Astrocyte of the hippocampus (primary cell): Measurements from ENCODE around the gene BTBD1.

Experiments
- DNase-seq: peaks from one replicate; pipeline ENCODE4 v3.0.0; 2011; ENCODE audit warnings: low read depth, low spot score

The BTBD1 gene

DNA sequence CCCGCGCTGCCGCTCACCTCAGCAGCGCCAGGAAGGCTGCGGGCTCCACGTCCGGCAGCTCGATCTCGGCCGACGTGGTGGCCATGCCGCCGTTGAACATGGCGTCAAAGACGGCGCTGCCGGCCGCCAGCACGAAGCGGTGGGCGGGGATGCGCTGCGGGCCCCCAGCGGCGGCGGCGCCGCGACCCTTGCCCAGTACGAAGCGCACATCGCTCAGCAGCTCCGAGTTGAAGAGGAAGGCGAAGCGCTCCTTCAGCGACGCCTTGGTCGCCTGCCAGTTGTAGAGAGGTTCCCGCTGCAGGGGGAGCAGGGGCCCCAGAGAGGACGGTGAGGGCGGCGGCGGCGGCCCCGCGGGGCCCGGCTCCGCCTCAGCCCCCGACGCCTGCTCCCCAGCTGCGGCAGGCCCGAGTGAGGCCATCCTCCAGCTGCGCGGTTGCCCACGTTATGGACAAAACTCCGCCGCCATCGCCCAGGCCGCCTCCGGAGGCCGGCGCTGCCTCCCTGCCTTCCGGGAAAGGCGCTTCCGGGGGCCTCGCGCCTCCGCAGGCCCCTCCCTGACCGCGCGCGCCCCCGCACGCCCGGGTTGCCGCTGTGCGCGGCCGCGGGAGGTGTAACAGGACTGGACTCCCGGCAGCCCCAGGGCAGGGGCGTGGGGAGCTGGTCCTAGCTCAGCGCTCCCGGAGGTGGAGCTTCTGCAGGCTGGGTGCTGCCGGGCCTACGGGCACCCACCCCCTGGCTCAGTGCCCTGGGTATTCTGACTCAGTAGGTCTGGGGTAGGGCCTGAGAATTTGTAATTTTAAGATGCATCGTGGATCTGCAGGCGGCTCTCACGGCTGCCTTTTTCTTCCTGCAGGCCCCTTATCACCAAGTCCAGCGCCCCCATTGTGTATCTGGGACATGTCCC, at the start of gene BTBD1:
BTBD1 (minus strand) TSS at position 519 of the 904 bp plus-strand sequence; CDS start at position 418, 101 bp downstream.
- peak; percentile 98 for DNase-seq

DNA sequence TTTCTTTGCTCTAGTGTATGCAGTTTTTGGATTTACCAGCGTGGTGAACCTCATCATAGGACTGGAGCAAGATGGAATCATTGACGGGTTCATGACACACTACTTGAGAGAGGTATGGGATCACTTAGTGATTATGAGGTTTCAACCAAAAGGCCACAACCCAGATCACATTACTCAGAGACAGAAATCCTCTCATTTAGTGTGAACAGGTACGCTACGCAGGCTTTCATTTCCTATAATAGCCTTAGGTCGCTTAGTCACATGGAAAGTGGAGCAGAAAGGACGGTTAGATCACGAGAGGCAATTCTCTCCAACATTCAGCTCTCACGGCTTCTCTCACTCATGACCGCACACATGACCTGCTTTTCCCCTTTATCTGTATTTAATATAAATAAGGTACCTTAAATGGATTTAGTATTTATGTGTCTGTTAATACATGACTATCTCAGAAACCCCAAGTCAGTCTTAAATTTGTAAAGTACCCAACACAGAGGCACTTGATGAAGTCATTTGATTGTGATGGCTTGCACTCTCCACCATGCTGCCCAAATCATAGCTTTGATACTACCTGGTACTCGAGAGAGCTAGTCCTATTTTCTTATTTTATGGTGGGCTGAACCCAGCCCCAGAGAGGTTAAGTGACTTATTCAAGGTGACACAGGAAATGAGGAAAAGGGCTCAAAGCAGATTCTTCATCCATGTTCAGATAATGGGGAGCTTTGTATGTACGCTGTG, 48.9 kb upstream of the BTBD1 start:
- no peak for DNase-seq

DNA sequence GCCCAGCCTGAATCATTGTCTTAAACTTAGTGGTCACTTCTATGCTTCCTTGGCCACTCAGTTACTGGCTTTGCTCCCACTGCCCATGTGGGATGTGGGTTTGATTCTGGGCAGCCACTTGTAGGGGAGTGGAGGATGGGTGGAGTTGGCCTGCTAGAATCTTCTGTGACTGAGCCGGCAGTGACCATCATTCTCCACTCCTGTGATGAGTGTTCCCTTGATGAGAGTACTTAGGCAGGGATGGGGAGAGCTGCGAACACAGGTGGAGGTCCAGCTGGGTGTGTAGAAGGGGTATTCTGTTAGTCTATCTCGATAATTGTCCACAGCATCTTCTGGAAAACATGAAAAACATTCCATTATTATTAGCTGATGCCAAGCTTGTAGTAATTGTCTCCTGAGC, 48.4 kb upstream of the BTBD1 start:
- no peak for DNase-seq

DNA sequence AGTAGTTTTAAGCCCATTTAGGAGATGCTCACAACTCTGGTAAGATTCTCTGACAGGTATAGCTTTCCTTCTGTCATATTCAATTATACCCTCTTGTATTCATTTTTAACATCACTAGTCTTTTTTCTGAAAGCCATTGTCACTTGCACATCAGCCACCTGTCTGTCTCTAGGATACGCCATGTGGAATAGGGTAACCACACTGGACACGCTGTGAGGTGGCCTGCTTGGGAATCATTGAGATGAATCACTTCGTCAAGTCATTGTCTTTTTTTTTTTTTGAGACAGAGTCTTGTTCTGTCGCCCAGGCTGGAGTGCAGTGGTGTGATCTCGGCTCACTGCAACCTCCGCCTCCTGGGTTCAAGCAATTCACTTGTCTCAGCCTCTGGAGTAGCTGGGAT, 47.8 kb upstream of the BTBD1 start:
- DNase-seq: no peak

DNA sequence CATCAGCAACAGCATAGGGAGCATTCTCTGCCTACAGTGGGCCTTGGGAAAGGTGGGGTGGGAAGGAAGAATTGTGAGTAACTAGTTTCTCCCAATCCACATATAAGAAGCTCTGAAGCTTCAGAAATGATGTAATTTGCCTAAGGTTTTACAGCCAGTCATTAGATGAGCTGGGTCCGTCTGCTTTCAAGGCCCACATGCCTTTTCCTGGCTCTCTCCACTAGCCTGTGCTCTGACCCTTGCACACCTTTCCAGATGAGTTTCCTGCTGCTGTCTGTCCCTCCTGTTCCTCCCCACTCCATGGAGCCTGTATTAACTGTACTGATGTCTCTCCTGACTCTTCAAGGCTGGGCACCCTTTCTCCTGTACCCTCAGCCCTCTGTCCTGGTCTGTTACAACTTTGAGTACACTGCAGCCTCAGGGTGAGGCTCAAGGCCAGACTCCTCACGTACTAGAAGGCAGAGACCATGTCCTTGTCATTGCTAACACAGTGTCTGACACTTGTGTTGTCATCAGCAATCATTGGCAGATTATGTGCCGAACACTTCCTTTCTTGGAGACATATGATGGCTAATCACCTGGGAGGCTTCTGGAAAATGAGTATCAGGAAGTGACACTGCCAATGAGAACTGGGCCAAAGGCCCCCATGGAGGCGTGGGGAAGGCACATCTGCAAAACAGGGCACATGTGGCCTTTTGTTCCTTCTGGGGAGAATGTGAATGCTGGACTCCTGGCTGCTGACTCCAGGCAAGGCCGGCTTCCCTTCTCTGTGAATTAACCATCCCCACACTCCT, 47.0 kb upstream of the BTBD1 start:
- no peak for DNase-seq

DNA sequence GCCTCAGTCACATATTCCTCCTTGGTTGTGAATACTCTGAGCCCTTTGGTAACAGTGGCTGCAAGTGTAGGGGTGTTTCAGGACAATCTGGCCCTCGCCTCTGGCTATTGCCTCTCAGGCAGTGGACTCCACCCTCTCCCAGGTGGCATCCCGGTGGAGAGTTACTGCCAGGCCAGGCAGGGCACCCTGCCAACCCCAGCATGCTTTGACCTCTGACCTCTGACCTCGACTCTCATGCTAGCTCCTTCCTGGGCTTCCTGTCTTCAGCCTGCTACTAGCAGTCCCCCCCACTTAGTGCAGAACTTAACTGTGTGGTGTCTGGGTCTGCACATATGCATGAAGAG, 45.9 kb upstream of the BTBD1 start:
- no peak for DNase-seq

DNA sequence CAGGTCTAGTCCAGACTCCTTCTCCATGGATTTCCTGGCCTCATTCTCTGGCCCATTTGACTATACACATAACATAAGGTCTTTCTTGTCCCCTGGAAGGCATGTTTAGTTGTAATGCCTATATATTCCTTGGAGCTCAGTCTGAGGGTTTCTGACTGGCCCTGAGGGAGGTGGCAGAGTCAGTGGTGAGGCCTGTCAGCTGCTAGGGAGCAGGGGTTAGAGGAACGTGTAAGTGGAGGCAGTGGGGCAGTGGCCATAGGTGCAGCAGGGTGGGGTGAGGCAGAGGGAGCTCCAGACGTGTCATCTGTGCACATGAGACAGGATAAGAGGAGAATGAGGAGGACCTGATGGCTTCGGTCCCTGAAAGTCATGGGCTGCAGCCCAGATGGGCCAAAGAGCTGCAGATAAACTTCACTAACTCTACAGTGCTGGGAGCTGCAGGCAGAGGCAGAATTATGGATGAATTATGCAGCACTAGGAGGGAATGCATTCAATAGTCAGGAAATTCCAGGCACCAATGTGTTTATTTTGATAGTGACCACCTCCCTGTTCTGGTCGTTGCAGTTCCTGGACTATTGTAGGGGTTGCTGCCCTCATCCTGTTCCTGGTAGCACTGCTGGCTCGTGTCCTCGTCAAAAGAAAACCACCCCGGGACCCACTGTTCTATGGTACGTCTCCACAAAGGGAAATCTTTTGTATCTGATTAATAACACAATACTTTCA, 45.3 kb upstream of the BTBD1 start:
- peak; percentile 85 for DNase-seq

DNA sequence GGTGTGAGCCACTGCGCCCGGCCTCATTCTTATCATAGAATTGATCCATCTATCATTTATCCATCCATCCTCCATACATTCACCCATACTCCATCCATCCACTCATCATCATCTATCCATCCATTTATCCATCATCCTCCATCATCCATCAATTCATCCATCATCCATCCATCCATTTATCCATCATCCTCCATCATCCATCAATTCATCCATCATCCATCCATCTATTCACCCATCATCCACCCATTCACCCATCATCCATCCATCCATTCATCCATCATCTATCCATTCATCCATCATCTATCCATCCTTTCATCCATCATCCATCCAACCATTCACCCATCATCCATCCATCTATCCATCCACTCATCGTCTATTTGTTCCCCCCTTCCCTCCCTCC, 44.1 kb upstream of the BTBD1 start:
- no peak for DNase-seq

DNA sequence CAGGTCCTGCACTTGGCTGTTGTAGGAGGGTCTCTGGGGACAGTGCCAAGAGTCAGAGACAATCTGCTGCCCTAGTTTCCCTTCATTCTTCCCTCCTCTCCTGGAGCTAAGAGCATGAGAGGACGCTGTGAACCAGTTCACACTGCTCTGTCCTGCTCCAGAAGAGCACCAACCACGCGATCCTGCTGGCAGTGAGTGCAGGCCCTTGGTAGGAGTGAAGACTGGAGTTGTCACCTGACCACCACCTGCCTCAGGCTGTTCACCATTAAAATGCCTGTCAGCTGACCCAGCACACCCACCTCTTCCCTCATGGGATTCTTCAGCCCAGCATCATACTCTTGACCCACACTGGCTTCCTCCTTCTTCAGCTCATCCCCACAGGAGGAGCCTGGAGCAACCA, 43.3 kb upstream of the BTBD1 start:
- DNase-seq: no peak

DNA sequence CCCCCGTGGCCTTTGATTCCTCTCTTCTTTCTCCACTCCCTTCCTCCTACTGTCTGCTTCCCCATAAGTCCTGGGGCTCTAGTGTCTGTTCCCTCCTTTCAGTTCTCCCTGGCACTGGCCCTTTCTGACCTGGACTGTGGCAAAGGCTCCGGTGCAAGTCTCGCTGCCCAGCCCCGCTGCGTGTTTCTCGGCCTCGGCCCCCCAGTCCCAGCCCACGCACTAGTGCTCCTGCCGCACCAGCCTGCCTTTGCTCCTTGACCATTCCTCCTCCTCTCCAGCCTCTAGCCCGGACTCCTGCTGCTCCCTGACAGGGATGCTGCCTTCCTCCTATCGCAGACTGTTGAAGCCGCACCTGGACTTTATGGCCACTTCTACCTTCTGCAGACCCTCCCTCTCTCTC, 42.5 kb upstream of the BTBD1 start:
- no peak for DNase-seq

DNA sequence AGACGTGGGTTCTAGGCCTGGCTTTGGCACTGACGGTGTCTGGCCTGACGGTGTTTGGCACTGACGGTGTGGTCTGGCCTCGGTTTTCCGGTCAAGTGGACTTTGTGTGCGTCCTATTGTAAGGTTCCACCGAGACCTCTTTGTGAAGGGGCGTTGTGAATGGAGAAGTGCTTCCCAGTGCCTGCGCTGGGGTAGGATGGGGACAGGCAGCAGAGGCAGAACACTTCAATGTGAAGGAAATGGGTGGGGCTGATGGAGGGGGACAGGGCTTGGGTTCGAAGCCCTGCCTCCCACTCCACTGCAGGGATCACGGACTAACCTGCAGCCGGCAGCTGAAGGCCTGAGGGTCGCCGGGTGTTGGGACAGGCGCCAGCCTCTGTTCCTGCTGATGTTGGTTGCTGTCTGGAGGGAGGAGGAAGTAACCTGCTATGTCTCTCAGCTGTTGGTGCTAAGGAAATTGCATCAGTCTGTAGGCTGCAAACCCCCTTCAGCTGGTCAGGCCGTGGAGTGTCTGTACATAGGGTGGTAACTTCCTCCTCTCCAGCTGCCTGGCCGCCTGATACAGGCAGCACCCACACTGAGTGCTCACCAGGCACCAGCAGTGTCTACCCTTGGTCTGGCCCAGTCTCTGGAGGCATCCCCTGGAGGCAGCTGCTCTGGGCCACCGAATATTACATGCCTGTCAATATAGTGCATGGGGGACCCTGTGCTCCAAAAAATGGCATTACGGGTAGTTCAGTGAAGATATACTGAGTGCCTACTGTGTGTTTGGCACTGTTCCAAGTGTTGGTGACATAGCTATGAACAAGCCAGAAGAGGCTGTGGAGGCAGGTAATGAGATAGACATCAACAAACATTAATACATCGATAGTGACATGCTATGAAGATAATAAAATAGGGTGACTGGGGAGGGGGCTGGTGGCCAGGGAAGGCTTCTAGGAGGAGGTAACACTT, 41.5 kb upstream of the BTBD1 start:
- no peak for DNase-seq

DNA sequence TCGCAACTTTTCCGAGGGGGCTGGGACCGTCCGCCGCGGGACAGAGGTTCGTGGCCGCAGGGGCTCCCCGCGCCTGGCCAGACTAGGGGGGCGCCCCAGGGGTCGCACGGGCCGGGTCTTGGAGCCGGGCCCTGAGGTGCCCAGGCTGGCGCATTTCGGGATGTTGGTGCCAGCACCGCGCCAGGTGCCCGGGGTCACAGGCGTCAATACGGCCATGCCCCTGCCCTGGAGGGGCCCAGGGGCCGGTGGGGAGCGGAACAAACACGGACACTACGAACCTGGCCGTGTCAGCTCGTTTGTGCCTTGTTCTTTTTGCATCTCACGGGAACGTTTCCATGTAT, 40.8 kb upstream of the BTBD1 start:
- DNase-seq: no peak

DNA sequence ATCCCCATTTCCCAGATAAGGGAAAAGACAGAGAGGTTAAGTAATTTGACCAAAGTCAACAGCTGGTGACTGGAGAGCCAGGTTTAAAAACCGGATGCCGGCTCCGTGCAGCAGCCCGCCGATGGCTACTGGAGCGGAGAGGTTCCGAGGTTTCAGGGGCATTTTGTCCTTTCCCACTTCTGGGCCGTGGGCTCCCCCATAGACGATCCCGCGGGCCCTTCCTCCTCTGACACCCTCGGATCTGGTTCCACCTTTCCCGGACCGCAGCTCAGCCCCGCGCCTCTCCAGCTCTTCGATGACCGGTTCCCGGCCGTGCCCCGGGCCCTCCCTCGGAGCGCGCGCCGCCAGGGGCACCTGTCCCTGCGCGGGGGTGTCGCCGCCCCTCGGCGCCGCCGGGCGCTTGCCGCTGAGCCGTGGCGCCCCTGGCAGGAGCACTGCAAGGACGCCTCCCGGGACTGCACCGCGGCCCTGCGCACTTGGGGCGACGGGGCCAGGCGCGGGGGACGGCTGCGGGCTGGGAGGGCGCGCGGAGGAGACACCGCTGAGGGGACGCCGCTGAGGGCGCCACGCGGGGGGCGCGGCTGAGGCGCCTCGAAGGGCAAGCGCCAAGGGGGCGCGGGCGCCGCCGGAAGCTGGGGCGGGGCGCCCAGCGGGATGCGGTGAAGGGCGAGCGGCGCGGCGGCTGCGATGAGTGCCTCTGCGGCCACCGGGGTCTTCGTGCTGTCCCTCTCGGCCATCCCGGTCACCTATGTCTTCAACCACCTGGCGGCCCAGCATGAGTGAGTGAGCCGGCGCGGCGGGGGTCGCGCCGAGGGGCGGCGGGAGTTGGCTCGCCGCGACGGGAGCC, 40.2 kb upstream of the BTBD1 start, which contains the start of gene TM6SF1:
TM6SF1 (plus strand) TSS at position 652 of the 847 bp plus-strand sequence; CDS start at position 688, 36 bp downstream.
- peak; percentile 45 for DNase-seq

DNA sequence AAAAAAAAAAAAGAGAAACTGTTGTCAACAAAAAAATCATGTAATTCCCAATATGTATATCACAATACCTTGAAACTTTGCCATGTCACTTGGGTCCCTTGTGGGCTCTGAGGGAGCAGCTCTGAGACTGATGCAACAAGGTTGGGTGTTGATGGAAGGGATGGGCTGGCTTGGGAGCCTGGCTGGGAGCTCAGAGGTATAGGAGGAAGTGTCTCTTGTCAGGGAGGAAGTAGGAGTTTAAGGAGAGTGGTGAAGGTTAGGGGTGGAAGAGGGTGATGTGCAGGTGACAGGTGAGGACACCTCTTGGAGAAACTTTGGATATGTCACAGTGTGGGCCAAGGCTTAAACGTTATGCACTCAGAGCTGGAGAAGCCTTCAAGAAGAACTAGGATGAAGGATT, 38.4 kb upstream of the BTBD1 start:
- no peak for DNase-seq

DNA sequence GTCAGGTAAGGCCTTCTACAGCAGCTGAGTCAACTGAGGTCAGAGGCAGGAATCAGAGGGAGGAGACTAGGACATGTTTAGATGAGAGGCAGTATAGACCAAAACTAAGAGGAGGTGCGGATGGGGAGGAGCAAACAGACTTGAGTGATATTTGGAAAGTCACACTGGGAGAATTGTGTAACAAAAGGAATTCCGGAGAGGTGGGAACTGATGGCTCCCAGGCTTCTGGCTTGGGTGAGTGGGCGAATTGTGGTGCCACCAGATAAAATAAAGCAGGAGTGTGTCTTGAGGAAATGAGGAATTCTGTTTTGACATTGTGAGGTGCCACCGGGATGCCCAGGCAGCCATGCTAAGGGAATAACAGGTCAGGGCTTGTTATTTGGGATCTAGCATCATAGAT, 37.1 kb upstream of the BTBD1 start:
- no peak for DNase-seq

DNA sequence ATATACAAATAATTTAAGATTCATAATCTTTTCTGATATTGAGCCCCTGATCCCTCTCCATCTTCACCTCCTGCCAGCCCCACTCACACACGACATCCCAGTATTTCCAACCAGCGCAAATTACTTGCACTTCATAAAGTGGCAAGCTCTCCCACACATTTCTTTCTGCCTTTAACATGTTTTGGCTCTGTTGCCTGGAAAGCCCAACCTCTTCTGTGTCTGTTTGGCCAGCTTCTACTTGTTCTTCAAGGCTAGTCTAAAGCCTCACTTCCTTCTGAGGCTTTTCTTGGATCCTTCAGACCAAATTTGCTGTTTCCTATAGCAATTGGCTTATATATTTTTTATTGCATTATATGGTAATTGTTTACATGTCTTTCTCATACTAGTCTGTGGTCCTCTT, 35.3 kb upstream of the BTBD1 start:
- no peak for DNase-seq

DNA sequence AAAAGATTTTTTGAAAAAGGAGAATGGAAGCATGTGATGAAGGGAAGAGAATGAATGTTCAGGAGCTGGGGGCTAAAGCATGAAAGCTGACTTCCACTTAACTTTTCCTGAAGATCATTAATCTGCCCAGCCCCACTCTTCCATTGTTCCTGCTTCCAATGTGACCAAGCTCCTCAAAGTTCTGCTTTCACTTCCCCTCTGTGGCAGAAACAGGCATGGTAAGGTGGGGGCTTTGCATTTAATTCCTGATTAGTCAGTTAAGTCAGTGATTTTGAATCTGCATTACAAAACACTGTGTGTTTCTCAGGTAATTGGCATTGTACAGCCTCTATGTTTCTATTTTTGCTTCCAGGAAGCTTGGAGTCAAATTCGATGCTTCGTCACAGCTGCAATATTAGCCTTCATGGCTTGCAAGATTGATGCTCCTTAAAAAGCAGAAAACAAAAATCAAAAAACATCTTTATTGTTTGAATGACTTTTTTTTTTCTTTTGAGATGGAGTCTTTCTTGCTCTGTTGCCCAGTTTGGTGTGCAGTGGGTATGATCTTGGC, 33.1 kb upstream of the BTBD1 start:
- no peak for DNase-seq

DNA sequence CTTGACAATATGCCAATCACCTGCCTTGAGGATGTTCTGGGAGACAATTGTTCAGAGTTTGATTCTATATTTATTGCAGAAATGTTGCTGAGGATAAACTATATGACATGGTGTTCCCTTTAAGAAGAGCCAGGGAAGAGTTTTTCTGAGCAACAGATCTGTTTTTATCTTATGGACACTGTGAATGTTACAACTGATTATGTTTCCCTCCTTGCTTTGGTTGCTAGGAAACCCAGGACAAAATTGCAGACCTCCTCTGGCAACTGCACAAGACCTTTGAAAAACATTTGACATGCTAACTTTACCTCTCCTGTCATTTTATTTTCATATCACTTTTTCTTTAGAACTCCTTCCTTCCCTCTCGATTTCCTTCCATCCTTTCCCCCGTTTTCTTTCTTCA, 32.2 kb upstream of the BTBD1 start:
- no peak for DNase-seq

DNA sequence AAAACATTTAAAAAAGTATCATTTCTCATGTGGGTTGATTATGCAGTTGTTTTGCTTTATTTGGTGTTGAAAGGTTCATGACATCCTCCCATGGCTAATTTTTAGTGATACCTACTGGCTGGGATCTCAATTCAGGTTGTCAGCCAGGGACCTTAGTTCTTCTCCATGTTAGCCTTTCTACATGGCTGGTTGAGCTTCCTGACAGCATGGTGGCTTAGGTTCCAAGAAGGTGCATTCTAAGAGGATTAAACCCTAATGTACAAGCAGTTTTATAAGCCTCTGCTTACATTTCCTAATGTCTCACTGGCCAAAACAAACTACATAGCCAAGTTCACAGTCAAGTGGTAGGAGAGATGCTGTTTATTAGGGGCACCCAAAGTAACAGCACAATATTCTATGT, 31.0 kb upstream of the BTBD1 start:
- no peak for DNase-seq
